ENCODE measurements around the gene GGN.
"Not testable (repeated sequence)": the region's sequence is repeated elsewhere in the genome, so short reads cannot be mapped to it uniquely, and the experiment has no call there.

Gene GGN

DNA sequence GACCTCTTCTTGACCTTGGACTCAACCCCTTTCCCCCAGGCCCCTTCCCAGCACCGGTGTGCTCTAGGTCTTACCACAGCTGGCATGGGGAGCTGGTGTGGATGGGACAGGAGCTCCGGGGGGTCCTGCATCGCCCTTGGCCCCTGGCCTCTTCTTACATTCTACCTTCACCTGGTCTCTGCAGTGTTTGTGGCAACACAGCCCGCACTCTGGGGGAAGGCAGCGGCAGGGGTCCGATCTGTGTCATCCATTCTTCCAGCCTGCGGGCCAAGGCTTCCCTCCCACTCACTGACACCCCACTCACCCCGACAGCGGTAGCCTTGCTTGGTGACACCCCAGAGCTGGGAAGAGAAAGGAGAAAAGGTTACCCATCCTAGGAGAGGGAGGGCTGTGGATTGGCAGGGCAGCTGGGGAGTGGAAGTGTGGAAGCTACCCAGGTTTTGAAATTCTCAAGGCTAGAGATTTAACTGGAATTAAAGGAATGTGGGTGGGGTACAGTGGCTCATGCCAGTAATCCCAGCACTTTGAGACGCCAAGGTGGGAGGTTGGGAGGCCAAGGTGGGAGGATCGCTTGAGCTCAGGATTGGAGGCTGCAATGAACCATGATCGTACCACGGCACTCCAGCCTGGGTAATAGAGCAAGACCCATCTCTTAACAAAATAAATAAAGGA is 23.3 kb upstream of the GGN start:
- no peak for DNase-seq

DNA sequence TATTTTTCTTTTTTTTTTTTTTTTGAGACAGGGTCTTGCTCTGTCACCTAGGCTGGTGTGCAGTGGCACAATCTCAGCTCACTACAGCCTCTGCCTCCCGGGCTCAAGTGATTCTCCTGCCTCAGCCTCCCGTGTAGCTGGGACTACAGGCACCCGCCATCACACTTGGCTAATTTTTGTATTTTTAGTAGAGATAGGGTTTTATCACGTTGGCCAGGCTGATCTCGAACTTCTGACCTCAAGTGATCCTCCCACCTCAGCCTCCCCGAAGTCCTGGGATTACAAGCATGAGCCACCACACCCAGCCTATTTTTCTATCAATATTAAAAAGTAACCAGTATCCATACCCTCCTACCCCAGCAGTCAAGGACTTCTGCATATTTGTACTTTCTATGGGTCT is 22.6 kb upstream of the GGN start:
- DNase-seq: not testable (repeated sequence)

DNA sequence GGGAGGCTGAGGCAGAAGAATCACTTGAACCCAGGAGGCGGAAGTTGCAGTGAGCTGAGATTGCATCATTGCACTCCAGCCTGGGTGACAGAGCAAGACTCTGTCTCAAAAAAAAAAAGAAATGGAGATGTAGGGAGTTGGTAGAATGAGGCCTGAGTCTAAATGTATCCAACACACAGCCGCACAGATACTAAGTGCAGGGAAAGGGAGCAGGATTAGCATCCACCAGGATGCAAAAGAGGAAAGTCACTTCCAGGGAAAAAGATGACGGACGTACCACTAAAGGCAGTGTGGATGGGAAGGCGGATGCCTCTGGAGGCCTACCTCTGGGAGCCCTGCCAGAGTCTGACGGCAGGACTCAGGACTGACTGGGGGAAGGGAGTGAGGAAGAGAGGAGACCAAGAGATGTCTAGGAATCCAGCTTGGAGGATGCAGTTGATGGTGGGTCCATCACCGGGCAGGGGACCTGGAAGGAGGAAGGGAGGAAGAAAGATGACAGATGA is 21.8 kb upstream of the GGN start:
- peak; percentile 34 for DNase-seq

DNA sequence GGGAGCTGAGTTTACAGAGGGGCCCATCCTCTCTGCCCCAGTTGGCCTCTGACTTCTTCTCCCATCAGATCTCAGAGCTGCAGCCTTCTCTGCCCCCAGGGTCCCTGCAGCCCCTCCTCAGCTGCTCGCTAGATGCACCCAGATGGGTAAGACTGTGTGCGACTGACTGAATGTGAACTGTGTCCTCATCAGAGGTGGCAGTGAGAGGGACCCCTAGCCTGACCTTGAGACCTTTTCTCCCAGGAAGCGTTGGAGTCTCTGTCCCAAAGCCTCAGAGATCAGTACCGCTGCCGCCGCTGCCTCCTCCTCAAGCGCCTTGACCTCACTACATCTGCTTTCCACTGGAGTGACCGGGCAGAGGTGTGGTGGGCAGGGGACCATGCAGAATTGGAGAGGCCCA is 17.4 kb upstream of the GGN start:
- DNase-seq: no peak

- no peak for DNase-seq
These were observed 17.0 kb upstream of the GGN start for GRCh38 chr19:38404858-38405257.

DNA sequence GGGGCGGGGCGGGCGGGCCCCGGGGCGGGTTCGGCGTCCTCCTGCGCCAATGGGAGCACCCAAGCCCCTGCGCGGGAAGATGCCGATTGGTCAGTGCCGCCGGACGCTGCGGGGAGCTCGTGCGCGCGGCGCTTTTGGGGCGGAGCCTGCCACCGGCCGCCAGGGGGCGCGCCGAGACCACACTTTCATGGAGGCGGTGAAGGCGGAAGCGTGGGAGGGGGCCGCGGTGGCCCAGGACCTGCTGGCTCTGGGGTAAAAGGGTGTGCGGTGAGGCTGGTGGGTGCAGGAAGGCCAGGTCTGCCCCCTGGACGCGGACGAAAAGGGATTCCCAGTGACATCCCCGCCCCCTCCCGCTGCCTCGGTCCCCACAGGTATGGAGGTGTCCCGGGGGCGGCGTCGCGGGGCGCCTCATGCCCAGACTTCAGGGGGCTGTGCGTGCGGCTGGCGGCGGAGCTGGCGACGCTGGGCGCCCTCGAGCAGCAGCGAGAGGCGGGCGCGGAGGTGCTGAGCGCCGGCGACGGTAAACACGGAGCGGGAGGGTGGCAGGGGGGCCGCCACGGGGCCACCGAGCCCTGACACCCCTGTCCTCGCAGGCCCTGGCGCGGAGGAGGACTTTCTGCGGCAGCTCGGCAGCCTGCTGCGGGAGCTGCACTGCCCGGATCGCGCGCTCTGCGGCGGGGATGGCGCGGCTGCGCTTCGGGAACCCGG is 15.3 kb upstream of the GGN start, which contains the start of gene FAM98C:
TSS of gene FAM98C (plus strand) at position 127 of the 708 bp plus-strand sequence. CDS start at position 188, 61 bp downstream.
- peak; percentile 96 for DNase-seq

DNA sequence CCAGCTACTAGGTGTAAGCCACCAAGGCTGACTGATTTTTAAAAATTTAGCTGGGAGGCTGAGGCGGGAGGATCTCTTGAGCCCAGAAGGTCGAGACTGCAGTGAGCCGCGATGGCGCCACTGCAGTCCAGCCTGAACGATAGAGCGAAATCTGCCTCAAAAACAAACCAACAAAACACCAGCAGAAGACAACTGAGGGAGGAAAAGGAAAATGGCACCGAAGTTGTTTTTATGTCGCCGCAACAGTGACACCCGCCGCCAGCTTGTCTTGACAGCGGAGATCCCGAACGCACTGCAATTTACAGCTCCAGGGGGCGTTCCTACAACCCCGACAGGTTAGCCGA is 14.8 kb upstream of the GGN start:
- DNase-seq: no peak

DNA sequence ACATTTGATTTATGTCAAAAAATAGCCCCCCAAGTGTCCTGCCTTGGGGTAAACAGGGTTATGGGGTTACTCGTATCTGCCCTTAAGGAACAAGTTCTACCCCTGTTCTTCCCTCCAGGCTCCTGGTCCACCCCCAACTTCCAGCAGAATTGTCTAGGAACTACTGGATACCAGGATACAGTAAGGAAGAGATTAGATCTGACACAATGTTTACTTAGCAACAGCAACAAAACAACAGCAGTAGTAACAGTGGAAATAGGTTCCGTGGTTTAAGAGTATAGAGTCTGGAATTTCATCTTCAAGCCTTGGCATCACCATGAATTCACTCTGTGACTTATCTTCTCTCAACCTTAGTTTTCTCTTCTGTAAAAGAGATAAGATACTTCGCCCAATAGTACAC is 13.3 kb upstream of the GGN start:
- DNase-seq: peak; percentile 31

GRCh38 chr19:38400361-38400760 is 12.5 kb upstream of the GGN start:
- DNase-seq: no peak

- DNase-seq: no peak
These were observed 11.7 kb upstream of the GGN start for GRCh38 chr19:38399537-38399936.

DNA sequence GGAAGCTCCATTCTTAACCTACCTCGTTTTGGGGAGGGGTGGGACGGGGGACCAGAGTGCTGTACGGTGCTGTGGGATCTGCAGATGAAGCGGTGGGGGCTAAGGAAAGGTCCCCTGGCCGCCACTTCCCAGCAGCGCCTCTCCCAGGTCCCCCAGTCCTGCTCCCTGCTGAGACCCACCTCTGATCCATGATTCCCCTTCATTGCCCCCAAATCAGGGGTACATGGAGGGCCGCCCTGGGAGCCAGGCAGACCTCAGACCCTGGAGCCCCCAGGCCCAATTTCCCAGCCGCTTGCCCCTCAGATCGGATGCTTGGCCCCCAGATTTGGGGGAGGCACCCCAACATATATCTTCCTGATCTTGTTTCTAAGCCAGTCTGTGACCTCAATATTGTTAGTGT is 11.2 kb upstream of the GGN start:
- DNase-seq: no peak

DNA sequence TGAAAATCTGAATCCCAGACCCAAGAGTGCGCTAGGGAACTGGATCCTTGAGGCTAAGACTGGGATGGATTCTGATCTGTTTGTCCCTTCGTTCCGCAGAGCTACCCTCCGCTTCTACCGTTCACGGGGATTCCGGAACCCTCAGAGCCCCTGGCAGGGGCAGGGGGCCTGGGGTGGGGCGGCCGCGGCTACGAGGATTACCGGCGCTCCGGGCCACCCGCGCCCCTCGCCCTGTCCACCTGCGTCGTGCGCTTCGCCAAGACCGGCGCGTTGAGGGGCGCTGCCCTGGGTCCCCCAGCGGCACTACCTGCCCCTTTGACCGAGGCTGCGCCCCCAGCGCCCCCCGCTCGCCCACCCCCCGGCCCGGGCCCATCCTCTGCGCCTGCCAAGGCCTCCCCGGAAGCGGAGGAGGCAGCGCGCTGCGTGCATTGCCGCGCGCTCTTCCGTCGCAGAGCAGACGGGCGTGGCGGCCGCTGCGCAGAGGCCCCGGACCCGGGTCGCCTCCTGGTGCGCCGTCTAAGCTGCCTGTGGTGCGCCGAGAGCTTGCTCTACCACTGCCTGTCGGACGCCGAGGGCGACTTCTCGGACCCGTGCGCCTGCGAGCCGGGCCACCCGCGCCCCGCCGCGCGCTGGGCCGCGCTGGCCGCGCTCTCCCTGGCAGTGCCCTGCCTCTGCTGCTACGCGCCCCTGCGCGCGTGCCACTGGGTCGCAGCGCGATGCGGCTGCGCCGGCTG is 7.7 kb upstream of the GGN start:
- DNase-seq: no peak

DNA sequence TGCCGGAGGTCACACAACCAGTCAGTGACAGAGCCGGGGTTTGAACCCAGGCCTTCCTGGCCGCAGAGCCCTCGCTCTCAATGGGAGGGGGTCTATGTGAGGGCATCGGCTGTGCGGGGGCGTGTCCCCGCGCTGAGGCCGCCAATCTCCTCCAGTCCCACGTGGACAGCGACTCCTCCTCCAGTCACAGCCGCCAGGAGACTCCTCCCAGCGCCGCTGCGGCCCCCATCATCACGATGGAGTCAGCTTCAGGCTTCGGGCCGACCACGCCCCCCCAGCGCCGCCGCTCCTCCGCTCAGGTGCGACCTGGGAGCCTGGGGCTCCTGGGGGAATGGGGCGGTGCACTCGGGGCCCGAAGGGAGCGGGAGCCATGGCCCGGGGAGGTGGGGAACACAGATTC is 6.7 kb upstream of the GGN start:
- DNase-seq: no peak

DNA sequence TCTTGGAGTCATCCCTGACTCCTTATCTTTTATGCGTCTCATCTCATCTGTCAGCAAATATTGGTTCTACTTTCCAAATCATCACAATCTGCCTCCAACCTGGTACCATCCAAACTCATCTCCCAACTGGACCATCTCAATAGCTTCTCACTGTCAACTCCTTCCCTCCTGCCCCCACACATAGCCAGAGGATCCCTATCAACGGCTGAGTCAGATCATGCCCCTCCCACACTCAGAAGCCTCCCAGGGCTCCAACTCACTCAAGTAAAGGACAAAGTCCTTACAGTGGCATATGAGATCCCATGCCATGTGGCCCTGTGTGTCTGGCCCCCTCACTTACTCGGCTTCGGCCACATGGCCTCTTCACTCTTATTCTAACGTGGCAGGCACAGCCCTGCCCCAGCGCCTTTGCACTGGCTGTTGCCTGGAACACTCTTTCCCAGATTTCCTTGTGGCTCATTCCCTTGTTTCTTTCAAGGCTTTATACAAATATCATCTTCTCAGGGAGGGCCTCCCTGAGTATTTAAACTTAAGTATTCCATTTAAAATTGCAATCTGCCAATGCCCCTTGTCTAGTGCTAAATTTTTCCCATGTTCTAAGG is 5.0 kb upstream of the GGN start:
- peak; percentile 53 for DNase-seq

DNA sequence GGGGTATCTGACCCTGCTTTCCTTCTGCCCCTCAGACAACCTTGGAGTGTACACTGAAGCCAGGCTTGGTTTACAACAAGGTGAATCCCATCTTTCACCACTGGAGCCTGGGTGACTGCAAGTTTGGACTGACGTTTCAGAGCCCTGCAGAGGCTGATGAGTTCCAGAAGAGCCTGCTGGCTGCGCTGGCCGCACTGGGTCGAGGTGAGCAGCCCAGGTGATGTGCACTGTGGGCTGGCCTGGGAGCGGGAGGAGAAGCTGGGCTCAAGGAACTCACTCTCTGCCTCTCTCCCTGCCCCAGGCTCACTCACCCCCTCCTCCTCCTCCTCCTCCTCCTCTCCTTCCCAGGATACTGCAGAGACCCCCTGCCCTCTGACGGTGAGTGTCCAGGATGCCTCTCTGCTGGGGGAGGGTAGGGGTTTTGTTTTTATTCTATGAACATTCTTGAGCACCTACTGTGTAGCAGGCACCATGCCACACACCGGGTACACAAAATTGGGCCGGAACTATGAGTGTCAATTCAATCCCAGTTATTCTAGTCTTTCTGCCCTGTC is 4.2 kb upstream of the GGN start:
- DNase-seq: no peak

- no peak for DNase-seq
These were observed 2.4 kb upstream of the GGN start for GRCh38 chr19:38389957-38390924.

DNA sequence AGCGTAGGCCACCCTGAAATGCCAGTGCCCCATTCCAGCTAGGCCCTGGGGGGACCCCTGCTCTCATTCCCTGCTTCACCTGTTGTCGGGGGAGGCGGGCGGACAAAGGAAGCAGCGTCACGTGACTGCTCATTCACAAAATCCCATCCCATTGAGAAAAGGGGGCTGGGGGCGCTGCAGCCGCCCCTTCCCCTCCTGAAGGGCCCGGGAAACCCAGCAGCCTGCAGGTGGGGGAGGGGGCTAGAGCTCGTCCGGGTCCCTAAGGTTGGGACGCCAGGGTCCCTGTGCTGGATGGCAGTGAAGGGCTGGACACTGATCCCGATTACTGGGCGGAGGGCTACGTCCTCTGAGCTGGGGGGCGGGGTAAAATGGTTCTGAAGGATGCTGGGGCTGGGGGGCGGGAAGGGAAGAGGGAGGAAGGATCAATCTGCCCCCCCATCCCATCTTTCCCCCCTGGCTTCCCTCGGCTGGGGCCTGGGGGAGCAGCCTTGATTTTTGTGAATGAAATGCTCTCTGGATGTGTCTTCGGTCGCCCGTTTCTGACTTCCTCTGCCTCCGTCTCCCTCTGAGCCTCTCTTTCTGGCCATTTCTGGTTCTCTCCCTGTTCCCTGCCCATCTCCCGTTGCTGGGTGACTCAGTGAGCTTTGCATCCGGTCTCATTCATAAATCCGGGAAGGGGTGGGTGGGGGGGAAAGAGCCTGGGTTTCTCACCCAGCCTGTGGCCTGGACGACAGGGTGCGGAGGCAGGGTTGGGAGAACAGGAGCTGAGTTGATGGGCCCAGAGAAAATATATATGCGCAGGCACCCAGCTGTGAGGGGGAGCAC is 1.5 kb upstream of the GGN start:
- DNase-seq: peak; percentile 87

GRCh38 chr19:38388349-38389100 is 691 bp upstream of the GGN start, which contains the start of gene SPRED3:
Gene SPRED3, plus strand, starts transcription at chr19:38388697. Its CDS starts 1,606 bp downstream, at chr19:38390303.
- DNase-seq: no peak

- no peak for DNase-seq
These were observed 774 bp downstream of the GGN start for GRCh38 chr19:38386971-38387549.

Measured in EL (cell line).